KMS-11 (cell line): Measurements from ENCODE around the gene CLK1.

Experiments
- H2AFZ ChIP-seq: fragments of 200-600 bp; sonication (generic); 2 replicates; pipeline ENCODE4 v1.6.1; 2016; ENCODE audit warnings: antibody characterized with exemption, mixed run types, low read depth
- H3K27ac ChIP-seq: fragments of 200-600 bp; sonication (generic); 2 replicates; pipeline ENCODE4 v1.6.1; 2016; ENCODE audit warnings: mild to moderate bottlenecking, mixed run types
- H3K27me3 ChIP-seq: fragments of 200-600 bp; sonication (generic); 2 replicates; pipeline ENCODE4 v1.6.1; 2017; ENCODE audit warnings: mild to moderate bottlenecking, low read depth, mixed run types, moderate library complexity; ENCODE audit not compliant: insufficient read depth
- H3K36me3 ChIP-seq: fragments of 200-600 bp; sonication (generic); 2 replicates; pipeline ENCODE4 v1.6.1; 2017; ENCODE audit warnings: mild to moderate bottlenecking, mixed run types; ENCODE audit not compliant: insufficient read depth
- H3K4me1 ChIP-seq: fragments of 200-600 bp; sonication (generic); 2 replicates; pipeline ENCODE4 v1.6.1; 2016; ENCODE audit warnings: mild to moderate bottlenecking, low read depth, mixed run types; ENCODE audit not compliant: poor library complexity, severe bottlenecking
- H3K4me2 ChIP-seq: fragments of 200-600 bp; sonication (generic); 2 replicates; pipeline ENCODE4 v1.7.0; 2016; ENCODE audit warnings: mild to moderate bottlenecking, mixed run types
- H3K4me3 ChIP-seq: fragments of 200-600 bp; sonication (generic); IDR thresholded peaks from 2 replicates; pipeline ENCODE4 v1.6.1; 2017; ENCODE audit warnings: low read depth, low read length, mixed read lengths; ENCODE audit not compliant: insufficient read depth
- H3K79me2 ChIP-seq: fragments of 200-600 bp; sonication (generic); 2 replicates; pipeline ENCODE4 v1.6.1; 2016; ENCODE audit warnings: low read depth, mixed run types; ENCODE audit not compliant: insufficient read depth
- H3K9ac ChIP-seq: fragments of 200-600 bp; sonication (generic); 2 replicates; pipeline ENCODE4 v1.6.1; 2016; ENCODE audit warnings: mild to moderate bottlenecking, mixed run types
- H4K20me1 ChIP-seq: fragments of 200-600 bp; sonication (generic); 2 replicates; pipeline ENCODE4 v1.6.1; 2016; ENCODE audit warnings: mild to moderate bottlenecking, mixed run types; ENCODE audit not compliant: insufficient read depth
- TF ChIP-seq, protein P1 (sequence below): fragments of 200-600 bp; sonication (generic); conservative IDR thresholded peaks from 2 replicates; pipeline ENCODE4 v1.6.1; 2017; ENCODE audit warnings: low read depth, mild to moderate bottlenecking, antibody characterized with exemption, low read length, moderate library complexity, mixed read lengths

CLK1 gene

GRCh38 chr2:200829258-200829655 lies 35.2 kb downstream of the CLK1 start:
- Histone ChIP-seq H3K36me3 (no peaks in the 10 kb centered on the region), H3K79me2 (no peaks in the 10 kb centered on the region), H3K4me1 (no peaks in the 10 kb centered on the region), H4K20me1 (no peaks in the 10 kb centered on the region), H3K27me3 (no peaks in the 10 kb centered on the region), H2AFZ (no peak overlapping the region), H3K27ac (no peak overlapping the region), H3K4me2 (no peak overlapping the region), H3K9ac (no peak overlapping the region), H3K4me3 (no peak overlapping the region)
- TF ChIP-seq, protein P1, sequence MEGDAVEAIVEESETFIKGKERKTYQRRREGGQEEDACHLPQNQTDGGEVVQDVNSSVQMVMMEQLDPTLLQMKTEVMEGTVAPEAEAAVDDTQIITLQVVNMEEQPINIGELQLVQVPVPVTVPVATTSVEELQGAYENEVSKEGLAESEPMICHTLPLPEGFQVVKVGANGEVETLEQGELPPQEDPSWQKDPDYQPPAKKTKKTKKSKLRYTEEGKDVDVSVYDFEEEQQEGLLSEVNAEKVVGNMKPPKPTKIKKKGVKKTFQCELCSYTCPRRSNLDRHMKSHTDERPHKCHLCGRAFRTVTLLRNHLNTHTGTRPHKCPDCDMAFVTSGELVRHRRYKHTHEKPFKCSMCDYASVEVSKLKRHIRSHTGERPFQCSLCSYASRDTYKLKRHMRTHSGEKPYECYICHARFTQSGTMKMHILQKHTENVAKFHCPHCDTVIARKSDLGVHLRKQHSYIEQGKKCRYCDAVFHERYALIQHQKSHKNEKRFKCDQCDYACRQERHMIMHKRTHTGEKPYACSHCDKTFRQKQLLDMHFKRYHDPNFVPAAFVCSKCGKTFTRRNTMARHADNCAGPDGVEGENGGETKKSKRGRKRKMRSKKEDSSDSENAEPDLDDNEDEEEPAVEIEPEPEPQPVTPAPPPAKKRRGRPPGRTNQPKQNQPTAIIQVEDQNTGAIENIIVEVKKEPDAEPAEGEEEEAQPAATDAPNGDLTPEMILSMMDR = no peak

- TF ChIP-seq, protein P1 = no peak
- Histone ChIP-seq H2AFZ (no peak overlapping the region), H3K4me3 (no peak overlapping the region), H3K27me3 (no peaks in the 10 kb centered on the region), H3K4me2 (no peak overlapping the region), H3K9ac (no peak overlapping the region), H3K36me3 (no peaks in the 10 kb centered on the region), H4K20me1 (no peaks in the 10 kb centered on the region), H3K4me1 (no peaks in the 10 kb centered on the region), H3K27ac (no peak overlapping the region), H3K79me2 (no peaks in the 10 kb centered on the region)
Observed at GRCh38 chr2:200828572-200829257, 35.7 kb downstream of the CLK1 start.

GRCh38 chr2:200828104-200828503 lies 36.4 kb downstream of the CLK1 start:
- no peaks in the 10 kb centered on the region for H4K20me1 ChIP-seq
- no peak overlapping the region for H2AFZ ChIP-seq
- H3K79me2 ChIP-seq = no peaks in the 10 kb centered on the region
- TF ChIP-seq, protein P1 = no peak
- H3K27ac ChIP-seq = no peak overlapping the region
- H3K9ac ChIP-seq = no peak overlapping the region
- no peaks in the 10 kb centered on the region for H3K27me3 ChIP-seq
- H3K36me3 ChIP-seq = no peaks in the 10 kb centered on the region
- no peaks in the 10 kb centered on the region for H3K4me1 ChIP-seq
- no peak overlapping the region for H3K4me3 ChIP-seq
- H3K4me2 ChIP-seq = no peak overlapping the region

- Histone ChIP-seq H3K4me2 (no peak overlapping the region), H3K27ac (no peak overlapping the region), H3K9ac (no peak overlapping the region), H4K20me1 (no peaks in the 10 kb centered on the region), H3K27me3 (no peaks in the 10 kb centered on the region), H3K4me3 (no peak overlapping the region), H3K79me2 (peaks cover 4% of the 10 kb centered on the region; the same call in 1 of the 2 replicates), H3K4me1 (peaks cover 7% of the 10 kb centered on the region), H2AFZ (no peak overlapping the region), H3K36me3 (peaks cover 28% of the 10 kb centered on the region; the same call in 1 of the 2 replicates)
- TF ChIP-seq, protein P1 = no peak
Observed at GRCh38 chr2:200821686-200822245, 42.7 kb downstream of the CLK1 start.
